IMR-90 (cell line): ENCODE measurements around the gene SYNPR. TPM values are rescaled to one million over a fixed set of nuclear protein-coding genes. Genes with fewer than 3 reads are reported as not detected.
A peak's percentile ranks its signal among the peaks of the same experiment; 100 is the strongest.

Source experiments
- ATAC-seq: fragments of 200-7000 bp; cut with Tn5 transposase; 2 replicates; pipeline ENCODE4 v1.9.1; 2020; ENCODE audit warnings: low read depth, mild to moderate bottlenecking, moderate library complexity
- BruUV-seq: library from RNA; stranded (reverse); fragments of 400-500 nt; replicated peaks from 2 replicates; lab custom pipeline; 2021; lab: Mats Ljungman, UMichigan
- CTCF ChIA-PET: fragments of 300-600 bp; formaldehyde crosslinking; extraction: SDS; loops from one replicate; lab custom pipeline; 2021; ENCODE audit warnings: antibody characterized with exemption; lab: Yijun Ruan, JAX
- POLR2A ChIA-PET: fragments of 300-600 bp; sonication (Branson Sonifier 250); formaldehyde crosslinking; loops from one replicate; lab custom pipeline; 2022; ENCODE audit warnings: antibody characterized with exemption; ENCODE audit not compliant: unreplicated experiment; lab: Charles Lee
- DNase-seq: peaks from one replicate; pipeline ENCODE4 v3.0.0; 2013
- H2AFZ ChIP-seq: replicated peaks from 2 replicates; pipeline ENCODE3; 2013; ENCODE audit warnings: low read length, mild to moderate bottlenecking; ENCODE audit not compliant: poor library complexity
- H2AK5ac ChIP-seq: 2 replicates; pipeline ENCODE4 v1.6.1; 2013; ENCODE audit warnings: low read depth, low read length, inconsistent platforms
- H2AK9ac ChIP-seq: replicated peaks from 2 replicates; pipeline ENCODE3; 2013; ENCODE audit warnings: mild to moderate bottlenecking, low read depth, low read length, moderate library complexity; ENCODE audit not compliant: poor library complexity
- H2BK120ac ChIP-seq: 2 replicates; pipeline ENCODE4 v1.6.1; 2013; ENCODE audit warnings: low read depth, low read length, inconsistent platforms
- H2BK15ac ChIP-seq: 3 replicates; pipeline ENCODE4 v1.6.1; 2013; ENCODE audit warnings: low read depth, low read length, inconsistent platforms
- H2BK20ac ChIP-seq: 2 replicates; pipeline ENCODE4 v1.6.1; 2013; ENCODE audit warnings: low read depth, mild to moderate bottlenecking, inconsistent platforms, low read length, moderate library complexity
- H2BK5ac ChIP-seq: 2 replicates; pipeline ENCODE4 v1.6.1; 2013; ENCODE audit warnings: mild to moderate bottlenecking, low read depth, low read length, inconsistent platforms; ENCODE audit not compliant: poor library complexity, severe bottlenecking
- H3K14ac ChIP-seq: replicated peaks from 2 replicates; pipeline ENCODE4 v1.6.1; 2013; ENCODE audit warnings: low read depth, low read length, inconsistent platforms
- H3K18ac ChIP-seq: 2 replicates; pipeline ENCODE4 v1.6.1; 2013; ENCODE audit warnings: low read depth, low read length, control low read depth
- H3K23ac ChIP-seq: 2 replicates; pipeline ENCODE4 v1.6.1; 2013; ENCODE audit warnings: low read depth, low read length, inconsistent platforms
- H3K27ac ChIP-seq: 2 replicates; pipeline ENCODE4 v1.5.1; 2013; ENCODE audit warnings: mild to moderate bottlenecking, control low read depth, low read length; ENCODE audit not compliant: insufficient read depth
- H3K27me3 ChIP-seq: 2 replicates; pipeline ENCODE4 v1.6.1; 2013; ENCODE audit warnings: low read length; ENCODE audit not compliant: control insufficient read depth, insufficient read depth
- H3K36me3 ChIP-seq: 2 replicates; pipeline ENCODE4 v1.6.1; 2013; ENCODE audit warnings: low read length, mixed read lengths; ENCODE audit not compliant: control insufficient read depth, insufficient read depth
- H3K4ac ChIP-seq: 2 replicates; pipeline ENCODE4 v1.6.1; 2013; ENCODE audit warnings: low read depth, low read length, inconsistent platforms
- H3K4me1 ChIP-seq: 2 replicates; pipeline ENCODE4 v1.6.1; 2013; ENCODE audit warnings: low read length, mixed read lengths; ENCODE audit not compliant: control insufficient read depth, insufficient read depth
- H3K4me2 ChIP-seq: 2 replicates; pipeline ENCODE4 v1.6.1; 2013; ENCODE audit warnings: low read depth, mild to moderate bottlenecking, control low read depth, low read length, moderate library complexity
- H3K4me3 ChIP-seq: 2 replicates; pipeline ENCODE4 v1.5.1; 2013; ENCODE audit warnings: low read depth, mild to moderate bottlenecking, control low read depth, low read length, moderate library complexity; ENCODE audit not compliant: insufficient read depth
- H3K56ac ChIP-seq: 2 replicates; pipeline ENCODE4 v1.6.1; 2013; ENCODE audit warnings: low read length, inconsistent platforms; ENCODE audit not compliant: insufficient read depth; ENCODE audit errors: extremely low read depth
- H3K79me1 ChIP-seq, 2 experiments: 2 replicates each; pipeline ENCODE4 v1.6.1; 2013; ENCODE audit warnings: low read length in 2 of 2, inconsistent platforms in 1 of 2, low read depth in 1 of 2
- H3K9ac ChIP-seq: 2 replicates; pipeline ENCODE4 v1.6.1; 2013; ENCODE audit warnings: low read depth, low read length, control low read depth
- H3K9me1 ChIP-seq: 2 replicates; pipeline ENCODE4 v1.6.1; 2013; ENCODE audit warnings: low read length, inconsistent platforms; ENCODE audit not compliant: insufficient read depth
- H3K9me3 ChIP-seq: 2 replicates; pipeline ENCODE4 v1.6.1; 2013; ENCODE audit warnings: low read length; ENCODE audit not compliant: control insufficient read depth, insufficient read depth
- H4K20me1 ChIP-seq: 2 replicates; pipeline ENCODE4 v1.6.1; 2013; ENCODE audit warnings: low read length, inconsistent platforms; ENCODE audit not compliant: insufficient read depth
- H4K5ac ChIP-seq: 2 replicates; pipeline ENCODE4 v1.6.1; 2013; ENCODE audit warnings: mild to moderate bottlenecking, low read depth, low read length, control low read depth
- H4K8ac ChIP-seq, 2 experiments: 2 replicates each; pipeline ENCODE4 v1.6.1; 2013; ENCODE audit warnings: low read depth in 2 of 2, low read length in 2 of 2, control low read depth in 1 of 2, inconsistent platforms in 1 of 2
- H4K91ac ChIP-seq: 2 replicates; pipeline ENCODE4 v1.6.1; 2013; ENCODE audit warnings: low read depth, low read length, inconsistent platforms; ENCODE audit not compliant: insufficient read depth
- ELK1 ChIP-seq: fragments of 150-350 bp; IDR thresholded peaks from 2 replicates; pipeline ENCODE4 v1.6.1; 2016; ENCODE audit warnings: low read depth, mild to moderate bottlenecking, low read length, moderate library complexity, borderline replicate concordance
- FOS ChIP-seq: fragments of 150-350 bp; IDR thresholded peaks from 2 replicates; pipeline ENCODE4 v1.6.1; 2016; ENCODE audit warnings: low read depth, low read length
- WGBS, 2 experiments: methylation state at CpG; one replicate each; pipeline versions ENCODE4 v1.1.5 to v1.1.7; 2013; ENCODE audit warnings: missing lambda C conversion rate in 2 of 2; ENCODE audit not compliant: insufficient read length in 1 of 2; ENCODE audit errors: extremely low coverage in 2 of 2; 5-methylcytosine and 5-hydroxymethylcytosine counted together
- dilution Hi-C: fragments of 300-500 bp; cut with HindIII; formaldehyde crosslinking; loops from one replicate; pipeline ENCODE4 v1.14.3; 2018; ENCODE audit warnings: low sequenced_read_pairs; ENCODE audit not compliant: unreplicated experiment
- in situ Hi-C: fragments of 300-500 bp; cut with MboI; formaldehyde crosslinking; loops from 3 replicates; pipeline ENCODE4 v1.14.3; 2019; ENCODE audit warnings: low sequenced_read_pairs, inconsistent platforms, mixed read lengths
- intact Hi-C: fragments of 100-400 bp; cut with micrococcal nuclease; formaldehyde crosslinking; loops from 2 replicates; pipeline ENCODE4 v1.10.0; 2022
- polyA plus RNA-seq, 3 experiments: library from polyadenylated mRNA; depleted of rRNA; stranded (reverse); fragments of >200 nt; gene quantifications; 2 replicates each; pipeline ENCODE4 v1.2.3, GENCODE V29; 2012; ENCODE audit warnings: low replicate concordance in 1 of 3
- total RNA-seq: library from RNA; depleted of rRNA; stranded (reverse); fragments of >200 nt; gene quantifications from 2 replicates; pipeline ENCODE4 v1.2.3, GENCODE V29; 2012

SYNPR gene
- total and polyA plus RNA-seq, 2 of the 4 experiments (the other 2 are of a cell fraction) = not detected

- H4K8ac ChIP-seq = no peak overlapping the region
- H2AK9ac ChIP-seq = no peak overlapping the region
- no peaks in the 10 kb centered on the region for H3K4me1 ChIP-seq
- H3K18ac ChIP-seq = no peak overlapping the region
- dilution Hi-C loops (no loop called here), in situ Hi-C loops (loop anchor here (5.0 to 10.0 kb wide), 3 partner anchors 311 to 639 kb away; partner anchors contain the start of gene C3orf49), intact Hi-C loops (no loop called here)
- no peaks in the 10 kb centered on the region for H4K20me1 ChIP-seq
- H3K4me2 ChIP-seq = no peak overlapping the region
- no peaks in the 10 kb centered on the region for H3K9me3 ChIP-seq
- H3K27ac ChIP-seq = no peak overlapping the region
- no peaks in the 10 kb centered on the region for H3K9me1 ChIP-seq
- no peak overlapping the region for H4K91ac ChIP-seq
- H3K27me3 ChIP-seq = peaks cover 2% of the 10 kb centered on the region; the same call in 1 of the 2 replicates
- no peaks in the 10 kb centered on the region for H3K79me1 ChIP-seq
- H2AFZ ChIP-seq = no peak overlapping the region
- no peak overlapping the region for H3K4me3 ChIP-seq
- no peak overlapping the region for H3K23ac ChIP-seq
- ChIA-PET CTCF (interaction anchor here (5.4 kb wide), 1 partner anchor 465 kb away, joined by 52 read pairs; the partner anchor contains the start of gene C3orf49), POLR2A (no interaction called here)
- H2BK20ac ChIP-seq = no peak overlapping the region
- TF ChIP-seq ELK1 = no peak
- TF ChIP-seq FOS = 0 out of 2 replicates have a peak, but pooled peaks have one; percentile 15
- no peak overlapping the region for H3K9ac ChIP-seq
- no peak overlapping the region for H4K5ac ChIP-seq
- H2BK5ac ChIP-seq = no peak overlapping the region
- ATAC-seq (no peak; the same call in 1 of the 2 replicates), DNase-seq (peak; percentile 52)
- H2AK5ac ChIP-seq = no peak overlapping the region
- H2BK120ac ChIP-seq = no peak overlapping the region
- H2BK15ac ChIP-seq = no peak overlapping the region
- BruUV-seq = no TSS peak
- H3K14ac ChIP-seq = no peak overlapping the region
- WGBS, 2 experiments = no CpG with 5 or more reads among the region's 5 CpGs
- no peaks in the 10 kb centered on the region for H3K36me3 ChIP-seq
- H3K56ac ChIP-seq = no peak overlapping the region
- no peak overlapping the region for H3K4ac ChIP-seq
These were observed 75.3 kb downstream of the SYNPR start for GRCh38 chr3:63353383-63353782.
